ENCODE results near the gene EDC3. TPM values are rescaled to one million over a fixed set of nuclear protein-coding genes. Genes with fewer than 3 reads are reported as not detected.

The EDC3 gene
- total and polyA plus RNA-seq, 2 of the 4 experiments (the other 2 are of a cell fraction) = 16.8 to 38.0 TPM

GRCh38 chr15:74603789-74604705 is 91.8 kb downstream of the EDC3 start:
- no peak overlapping the region for H3K14ac ChIP-seq (replicated peaks; ENCODE audit: low read depth, low read length)
- peaks cover 4% of the 10 kb centered on the region; the same call in 1 of the 2 replicates for H3K9me1 ChIP-seq (ENCODE audit: insufficient read depth, low read length)
- no peak overlapping the region for H2AFZ ChIP-seq (replicated peaks; ENCODE audit: low read length, poor library complexity)
- dilution Hi-C loops (cut with HindIII; ENCODE audit: low sequenced_read_pairs, unreplicated experiment) (no loop called here), in situ Hi-C loops (cut with MboI; ENCODE audit: low sequenced_read_pairs) (no loop called here), intact Hi-C loops (cut with micrococcal nuclease) (no loop called here)
- no peak overlapping the region for H2BK20ac ChIP-seq (ENCODE audit: low read depth, low read length)
- H2BK5ac ChIP-seq (ENCODE audit: low read depth, low read length, poor library complexity, severe bottlenecking) = no peak overlapping the region
- no TSS peak for BruUV-seq (replicated peaks)
- H3K27ac ChIP-seq (ENCODE audit: insufficient read depth, low read length) = no peak overlapping the region
- ATAC-seq (ENCODE audit: low read depth) = no peak
- peaks cover 8 to 9% of the 10 kb centered on the region in 2 experiments; a peak in 3 of 4 replicates for H3K79me1 ChIP-seq (ENCODE audit: low read depth in 1 of 2, low read length in 2 of 2)
- no peak overlapping the region for H4K8ac ChIP-seq (ENCODE audit: low read depth in 2 of 2, low read length in 2 of 2)
- no peaks in the 10 kb centered on the region for H3K9me3 ChIP-seq (ENCODE audit: control insufficient read depth, insufficient read depth, low read length)
- no peak overlapping the region for H2AK5ac ChIP-seq (ENCODE audit: low read depth, low read length)
- no peak overlapping the region for H2BK15ac ChIP-seq (ENCODE audit: low read depth, low read length)
- no peaks in the 10 kb centered on the region for H3K36me3 ChIP-seq (ENCODE audit: control insufficient read depth, insufficient read depth, low read length)
- ChIA-PET POLR2A (ENCODE audit: unreplicated experiment) (interaction anchor here (0.7 kb wide), 1 partner anchor 26 kb away, joined by 4 read pairs; no protein-coding TSS in a partner anchor), CTCF (no interaction called here)
- H2AK9ac ChIP-seq (replicated peaks; ENCODE audit: low read depth, low read length, poor library complexity) = peak overlapping the region; percentile 23
- no peak overlapping the region for H3K23ac ChIP-seq (ENCODE audit: low read depth, low read length)
- H3K4me1 ChIP-seq (ENCODE audit: control insufficient read depth, insufficient read depth, low read length) = peaks cover 4% of the 10 kb centered on the region; the same call in 1 of the 2 replicates
- H2BK120ac ChIP-seq (ENCODE audit: low read depth, low read length) = no peak overlapping the region
- no peak overlapping the region for H4K5ac ChIP-seq (ENCODE audit: low read depth, low read length)
- no peak overlapping the region for H4K91ac ChIP-seq (ENCODE audit: insufficient read depth, low read depth, low read length)
- WGBS, 2 experiments (ENCODE audit: extremely low coverage in 2 of 2, insufficient read length in 1 of 2) = 84% methylated on average over 5 of the region's 11 CpGs; no CpG with 5 or more reads in 1 of the 2 experiments
- no peak overlapping the region for H3K4me3 ChIP-seq (ENCODE audit: insufficient read depth, low read depth, low read length)
- no peak for DNase-seq
- H3K56ac ChIP-seq (ENCODE audit: extremely low read depth, insufficient read depth, low read length) = no peak overlapping the region
- no peak overlapping the region for H3K4ac ChIP-seq (ENCODE audit: low read depth, low read length)
- H3K4me2 ChIP-seq (ENCODE audit: low read depth, low read length) = no peak overlapping the region
- H3K18ac ChIP-seq (ENCODE audit: low read depth, low read length) = no peak overlapping the region
- H3K9ac ChIP-seq (ENCODE audit: low read depth, low read length) = no peak overlapping the region
- 0 out of 2 replicates have a peak, but pooled peaks cover 3% of the 10 kb centered on the region for H4K20me1 ChIP-seq (ENCODE audit: insufficient read depth, low read length)
- H3K27me3 ChIP-seq (ENCODE audit: control insufficient read depth, insufficient read depth, low read length) = peaks cover 3% of the 10 kb centered on the region; the same call in 1 of the 2 replicates
- TF ChIP-seq, protein P1, sequence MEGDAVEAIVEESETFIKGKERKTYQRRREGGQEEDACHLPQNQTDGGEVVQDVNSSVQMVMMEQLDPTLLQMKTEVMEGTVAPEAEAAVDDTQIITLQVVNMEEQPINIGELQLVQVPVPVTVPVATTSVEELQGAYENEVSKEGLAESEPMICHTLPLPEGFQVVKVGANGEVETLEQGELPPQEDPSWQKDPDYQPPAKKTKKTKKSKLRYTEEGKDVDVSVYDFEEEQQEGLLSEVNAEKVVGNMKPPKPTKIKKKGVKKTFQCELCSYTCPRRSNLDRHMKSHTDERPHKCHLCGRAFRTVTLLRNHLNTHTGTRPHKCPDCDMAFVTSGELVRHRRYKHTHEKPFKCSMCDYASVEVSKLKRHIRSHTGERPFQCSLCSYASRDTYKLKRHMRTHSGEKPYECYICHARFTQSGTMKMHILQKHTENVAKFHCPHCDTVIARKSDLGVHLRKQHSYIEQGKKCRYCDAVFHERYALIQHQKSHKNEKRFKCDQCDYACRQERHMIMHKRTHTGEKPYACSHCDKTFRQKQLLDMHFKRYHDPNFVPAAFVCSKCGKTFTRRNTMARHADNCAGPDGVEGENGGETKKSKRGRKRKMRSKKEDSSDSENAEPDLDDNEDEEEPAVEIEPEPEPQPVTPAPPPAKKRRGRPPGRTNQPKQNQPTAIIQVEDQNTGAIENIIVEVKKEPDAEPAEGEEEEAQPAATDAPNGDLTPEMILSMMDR (conservative IDR thresholded peaks at IDR 0.05; ENCODE audit: low read depth, low read length) = no peak
- TF ChIP-seq USF2 (IDR thresholded peaks at IDR 0.05; ENCODE audit: low read depth, low read length) = no peak
- no peak for TF ChIP-seq BHLHE40 (IDR thresholded peaks at IDR 0.05; ENCODE audit: low read depth, low read length)
- TF ChIP-seq NFE2L2 (IDR thresholded peaks at IDR 0.05; ENCODE audit: low read depth, low read length) = no peak
- TF ChIP-seq MAFK (IDR thresholded peaks at IDR 0.05; ENCODE audit: low read depth, low read length) = no peak
- no peak for TF ChIP-seq SMC3 (IDR thresholded peaks at IDR 0.05; ENCODE audit: low read depth, low read length)
- no peak for TF ChIP-seq POLR2A (IDR thresholded peaks at IDR 0.05; ENCODE audit: low read depth, low read length)
- no peak for TF ChIP-seq ELK1 (IDR thresholded peaks at IDR 0.05; ENCODE audit: borderline replicate concordance, low read depth, low read length)
- TF ChIP-seq MXI1 (IDR thresholded peaks at IDR 0.05; ENCODE audit: borderline replicate concordance, low read depth, low read length) = no peak
- no peak for TF ChIP-seq CHD1 (IDR thresholded peaks at IDR 0.05; ENCODE audit: low read depth, low read length)
- no peak for TF ChIP-seq RAD21 (IDR thresholded peaks at IDR 0.05; ENCODE audit: low read length)
- no peak for TF ChIP-seq RFX5 (IDR thresholded peaks at IDR 0.05; ENCODE audit: low read depth, low read length)
- TF ChIP-seq MAZ (IDR thresholded peaks at IDR 0.05; ENCODE audit: borderline replicate concordance, low read depth, low read length) = no peak
- no peak for TF ChIP-seq RCOR1 (IDR thresholded peaks at IDR 0.05; ENCODE audit: insufficient replicate concordance, low read length)

All from IMR-90 (cell line).